ENCODE data around the gene MALRD1.

Gene MALRD1

GRCh38 chr10:19048489-19048888 lies at the start of gene MALRD1:
TSS of gene MALRD1 (plus strand) at chr10:19048801. CDS start at chr10:19048939, 138 bp downstream.
- Histone ChIP-seq H3K36me3 (ENCODE audit: control insufficient read depth, insufficient read depth, low read length) (no peaks in the 10 kb centered on the region), H3K4me3 (ENCODE audit: low read length) (no peak within 1 kb of the TSS), H3K4me1 (ENCODE audit: control insufficient read depth, insufficient read depth, low read length) (no peaks in the 10 kb centered on the region), H3K9me3 (ENCODE audit: control insufficient read depth, insufficient read depth, low read length) (no peaks in the 10 kb centered on the region), H3K27me3 (ENCODE audit: control insufficient read depth, insufficient read depth, low read length) (no peaks in the 10 kb centered on the region), H3K27ac (ENCODE audit: low read length) (no peak within 1 kb of the TSS)
- no CpG with 5 or more reads among the region's 1 CpG for WGBS (ENCODE audit: insufficient coverage, insufficient read length)
- no peak for DNase-seq (ENCODE audit: low read depth, low spot score)

DNA sequence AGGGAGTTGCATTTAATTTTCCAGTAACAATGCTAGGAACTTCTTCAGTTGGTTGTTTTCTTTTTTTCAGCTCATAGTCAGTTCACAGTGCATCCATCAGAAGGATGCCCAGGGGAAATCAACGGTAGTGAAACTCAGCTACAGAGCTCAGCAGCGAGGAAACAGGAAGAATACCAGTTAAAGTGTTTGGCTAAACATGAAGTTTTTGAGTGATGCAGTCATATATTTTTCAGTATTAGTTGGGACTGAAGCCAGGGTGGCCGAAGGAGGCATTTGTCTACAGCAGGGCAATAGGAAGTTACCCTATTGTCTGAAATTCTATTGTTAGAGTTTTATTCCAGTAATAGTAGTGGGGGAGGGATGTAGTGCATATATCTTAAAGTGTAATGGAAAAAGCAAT lies 45.3 kb upstream of the MALRD1 start:
- DNase-seq (ENCODE audit: low read depth, low spot score) = no peak
- H3K9me3 ChIP-seq (ENCODE audit: control insufficient read depth, insufficient read depth, low read length) = no peaks in the 10 kb centered on the region
- WGBS (ENCODE audit: insufficient coverage, insufficient read length) = no CpG with 5 or more reads among the region's 3 CpGs
- no peak overlapping the region for H3K4me3 ChIP-seq (ENCODE audit: low read length)
- H3K27me3 ChIP-seq (ENCODE audit: control insufficient read depth, insufficient read depth, low read length) = no peaks in the 10 kb centered on the region
- no peaks in the 10 kb centered on the region for H3K36me3 ChIP-seq (ENCODE audit: control insufficient read depth, insufficient read depth, low read length)
- H3K4me1 ChIP-seq (ENCODE audit: control insufficient read depth, insufficient read depth, low read length) = no peaks in the 10 kb centered on the region
- H3K27ac ChIP-seq (ENCODE audit: low read length) = no peak overlapping the region

- H3K36me3 ChIP-seq (ENCODE audit: control insufficient read depth, insufficient read depth, low read length) = no peaks in the 10 kb centered on the region
- no peaks in the 10 kb centered on the region for H3K9me3 ChIP-seq (ENCODE audit: control insufficient read depth, insufficient read depth, low read length)
- no peak overlapping the region for H3K27ac ChIP-seq (ENCODE audit: low read length)
- whole genome bisulfite sequencing (ENCODE audit: insufficient coverage, insufficient read length) = no CpG with 5 or more reads among the region's 2 CpGs
- H3K4me1 ChIP-seq (ENCODE audit: control insufficient read depth, insufficient read depth, low read length) = no peaks in the 10 kb centered on the region
- H3K27me3 ChIP-seq (ENCODE audit: control insufficient read depth, insufficient read depth, low read length) = no peaks in the 10 kb centered on the region
- no peak for DNase-seq (ENCODE audit: low read depth, low spot score)
- no peak overlapping the region for H3K4me3 ChIP-seq (ENCODE audit: low read length)
Observed at GRCh38 chr10:19012111-19012510, 36.5 kb upstream of the MALRD1 start.

GRCh38 chr10:19014034-19014433 lies 34.6 kb upstream of the MALRD1 start:
- no peaks in the 10 kb centered on the region for H3K27me3 ChIP-seq (ENCODE audit: control insufficient read depth, insufficient read depth, low read length)
- no peak overlapping the region for H3K27ac ChIP-seq (ENCODE audit: low read length)
- no peak for DNase-seq (ENCODE audit: low read depth, low spot score)
- H3K9me3 ChIP-seq (ENCODE audit: control insufficient read depth, insufficient read depth, low read length) = no peaks in the 10 kb centered on the region
- H3K4me1 ChIP-seq (ENCODE audit: control insufficient read depth, insufficient read depth, low read length) = no peaks in the 10 kb centered on the region
- no peaks in the 10 kb centered on the region for H3K36me3 ChIP-seq (ENCODE audit: control insufficient read depth, insufficient read depth, low read length)
- no peak overlapping the region for H3K4me3 ChIP-seq (ENCODE audit: low read length)

DNA sequence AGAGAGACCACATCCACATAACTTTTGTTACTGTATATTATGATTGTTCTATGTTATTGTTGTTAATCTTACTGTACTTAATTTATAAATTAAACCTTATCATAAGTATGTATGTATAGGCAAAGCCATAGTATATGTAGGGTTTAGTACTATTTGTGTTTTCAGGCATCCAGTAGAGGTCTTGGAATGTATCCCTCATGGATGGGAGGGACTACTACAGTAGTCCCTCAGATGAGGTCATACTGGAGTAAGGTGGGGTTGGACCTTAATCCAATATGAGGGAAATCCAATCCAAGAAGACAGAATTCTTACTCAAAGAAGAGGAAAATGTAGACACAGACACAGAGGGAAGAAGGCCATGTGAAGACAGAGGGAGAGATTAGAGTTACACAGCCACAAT lies 34.1 kb upstream of the MALRD1 start:
- no peaks in the 10 kb centered on the region for H3K4me1 ChIP-seq (ENCODE audit: control insufficient read depth, insufficient read depth, low read length)
- no peaks in the 10 kb centered on the region for H3K27me3 ChIP-seq (ENCODE audit: control insufficient read depth, insufficient read depth, low read length)
- H3K4me3 ChIP-seq (ENCODE audit: low read length) = no peak overlapping the region
- no peak overlapping the region for H3K27ac ChIP-seq (ENCODE audit: low read length)
- no peak for DNase-seq (ENCODE audit: low read depth, low spot score)
- no peaks in the 10 kb centered on the region for H3K9me3 ChIP-seq (ENCODE audit: control insufficient read depth, insufficient read depth, low read length)
- H3K36me3 ChIP-seq (ENCODE audit: control insufficient read depth, insufficient read depth, low read length) = no peaks in the 10 kb centered on the region

DNA sequence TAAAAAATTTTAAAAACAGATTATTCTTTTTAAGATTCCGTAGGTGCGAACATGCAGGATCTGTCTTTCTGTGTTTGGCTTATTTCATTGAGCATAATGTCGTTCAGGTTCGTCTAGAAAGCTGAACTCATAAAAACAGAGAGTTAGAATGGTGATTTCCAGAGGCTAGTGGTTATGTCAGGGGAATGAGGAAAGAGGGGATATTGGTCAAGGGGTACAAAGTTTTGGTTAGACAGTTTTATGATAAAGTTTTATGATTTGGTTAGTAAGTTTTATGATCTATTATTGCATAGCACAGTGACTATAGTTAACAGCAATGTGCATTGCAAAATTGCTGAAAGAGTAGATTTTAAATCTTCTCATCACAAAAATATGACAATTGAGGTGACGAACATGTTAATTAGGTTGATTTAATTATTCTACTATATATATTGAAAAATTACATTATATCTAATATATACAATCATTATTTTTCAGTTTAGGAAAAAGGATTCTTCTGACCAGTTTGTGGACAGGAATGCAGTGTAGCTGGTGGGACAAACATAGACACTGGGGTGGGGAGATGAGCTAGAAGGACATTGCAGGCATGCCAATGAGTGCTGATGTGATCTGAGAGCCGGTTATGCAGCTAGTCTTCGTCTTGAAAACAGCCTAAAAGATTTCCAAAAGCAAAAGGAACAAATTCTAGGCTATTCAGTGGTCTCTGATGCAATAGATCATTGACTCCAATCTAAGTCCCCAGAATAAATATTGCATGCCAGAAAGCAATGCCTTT lies 31.3 kb upstream of the MALRD1 start:
- no peak overlapping the region for H3K27ac ChIP-seq (ENCODE audit: low read length)
- WGBS (ENCODE audit: insufficient coverage, insufficient read length) = no CpG with 5 or more reads among the region's 7 CpGs
- no peaks in the 10 kb centered on the region for H3K27me3 ChIP-seq (ENCODE audit: control insufficient read depth, insufficient read depth, low read length)
- H3K36me3 ChIP-seq (ENCODE audit: control insufficient read depth, insufficient read depth, low read length) = no peaks in the 10 kb centered on the region
- H3K4me1 ChIP-seq (ENCODE audit: control insufficient read depth, insufficient read depth, low read length) = no peaks in the 10 kb centered on the region
- H3K4me3 ChIP-seq (ENCODE audit: low read length) = no peak overlapping the region
- H3K9me3 ChIP-seq (ENCODE audit: control insufficient read depth, insufficient read depth, low read length) = no peaks in the 10 kb centered on the region
- no peak for DNase-seq (ENCODE audit: low read depth, low spot score)

DNA sequence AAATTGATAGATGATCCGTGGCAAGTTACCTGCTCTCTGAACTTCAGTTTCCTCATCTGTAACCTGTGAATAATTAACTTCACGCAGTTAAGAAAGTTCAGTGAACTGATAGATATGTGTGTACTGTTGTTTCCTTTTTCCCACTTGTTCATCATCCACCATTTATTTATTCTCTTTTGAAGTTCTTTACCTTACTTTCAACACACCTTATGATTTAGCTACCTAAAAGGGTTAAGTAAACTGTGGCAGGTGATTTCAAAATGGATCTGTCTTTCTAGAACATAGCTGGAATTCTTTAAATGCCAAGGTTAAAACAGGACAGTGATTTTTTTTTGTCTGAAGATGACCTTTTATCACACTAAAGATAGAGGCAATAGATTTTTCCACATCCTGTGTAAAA lies 27.4 kb upstream of the MALRD1 start:
- no CpG with 5 or more reads among the region's 2 CpGs for WGBS (ENCODE audit: insufficient coverage, insufficient read length)
- Histone ChIP-seq H3K9me3 (ENCODE audit: control insufficient read depth, insufficient read depth, low read length) (no peaks in the 10 kb centered on the region), H3K27me3 (ENCODE audit: control insufficient read depth, insufficient read depth, low read length) (no peaks in the 10 kb centered on the region), H3K36me3 (ENCODE audit: control insufficient read depth, insufficient read depth, low read length) (no peaks in the 10 kb centered on the region), H3K27ac (ENCODE audit: low read length) (no peak overlapping the region), H3K4me1 (ENCODE audit: control insufficient read depth, insufficient read depth, low read length) (no peaks in the 10 kb centered on the region; the same call in 1 of the 2 replicates), H3K4me3 (ENCODE audit: low read length) (no peak overlapping the region)
- no peak for DNase-seq (ENCODE audit: low read depth, low spot score)

DNA sequence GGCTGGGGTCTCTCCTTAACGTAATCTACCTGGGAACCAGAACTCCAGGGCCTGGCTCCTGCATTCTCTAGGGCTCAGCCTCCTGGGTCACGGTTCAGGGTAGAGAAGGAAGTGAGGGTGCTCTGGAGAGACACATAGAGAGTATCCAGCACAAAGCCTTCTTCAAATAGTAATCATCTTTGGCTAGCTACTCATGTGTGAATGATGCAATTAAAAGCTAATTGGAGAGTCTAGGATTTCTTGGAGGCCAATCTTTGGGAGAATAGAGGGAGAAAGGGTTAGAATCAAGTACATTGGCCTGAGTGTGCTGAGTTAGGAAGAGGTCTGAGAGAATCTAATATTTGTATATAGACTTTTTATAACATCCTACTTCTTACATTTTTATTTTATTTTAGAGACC lies 24.0 kb upstream of the MALRD1 start:
- H3K4me3 ChIP-seq (ENCODE audit: low read length) = no peak overlapping the region
- no peaks in the 10 kb centered on the region for H3K9me3 ChIP-seq (ENCODE audit: control insufficient read depth, insufficient read depth, low read length)
- H3K27me3 ChIP-seq (ENCODE audit: control insufficient read depth, insufficient read depth, low read length) = no peaks in the 10 kb centered on the region
- DNase-seq (ENCODE audit: low read depth, low spot score) = no peak
- H3K4me1 ChIP-seq (ENCODE audit: control insufficient read depth, insufficient read depth, low read length) = no peaks in the 10 kb centered on the region; the same call in 1 of the 2 replicates
- H3K27ac ChIP-seq (ENCODE audit: low read length) = no peak overlapping the region
- no CpG with 5 or more reads among the region's 2 CpGs for WGBS (ENCODE audit: insufficient coverage, insufficient read length)
- H3K36me3 ChIP-seq (ENCODE audit: control insufficient read depth, insufficient read depth, low read length) = no peaks in the 10 kb centered on the region

- H3K9me3 ChIP-seq (ENCODE audit: control insufficient read depth, insufficient read depth, low read length) = no peaks in the 10 kb centered on the region
- H3K27me3 ChIP-seq (ENCODE audit: control insufficient read depth, insufficient read depth, low read length) = no peaks in the 10 kb centered on the region
- H3K4me3 ChIP-seq (ENCODE audit: low read length) = no peak overlapping the region
- no peak overlapping the region for H3K27ac ChIP-seq (ENCODE audit: low read length)
- no peaks in the 10 kb centered on the region for H3K36me3 ChIP-seq (ENCODE audit: control insufficient read depth, insufficient read depth, low read length)
- no peaks in the 10 kb centered on the region for H3K4me1 ChIP-seq (ENCODE audit: control insufficient read depth, insufficient read depth, low read length)
- no peak for DNase-seq (ENCODE audit: low read depth, low spot score)
- no CpG with 5 or more reads among the region's 2 CpGs for WGBS (ENCODE audit: insufficient coverage, insufficient read length)
Observed at GRCh38 chr10:19031763-19032162, 16.8 kb upstream of the MALRD1 start.

DNA sequence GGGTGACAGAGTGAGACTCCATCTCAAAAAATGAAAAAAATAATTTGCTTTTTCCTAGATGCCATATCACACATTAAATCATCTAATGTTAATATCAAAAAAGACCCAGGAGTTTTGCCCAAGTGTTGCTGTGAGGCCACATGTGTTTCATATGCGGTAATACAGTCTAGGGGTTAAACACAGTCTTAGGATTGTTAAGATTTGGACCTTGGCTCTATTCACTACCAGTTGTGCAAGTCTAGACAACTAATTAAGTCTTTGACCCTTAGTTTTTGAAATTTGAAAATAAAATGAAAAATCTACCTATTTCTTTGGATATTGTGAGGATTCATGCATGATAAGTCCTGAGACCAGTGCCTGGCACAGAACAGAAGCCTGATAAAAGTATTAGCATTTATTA lies 14.9 kb upstream of the MALRD1 start:
- no peak overlapping the region for H3K27ac ChIP-seq (ENCODE audit: low read length)
- H3K36me3 ChIP-seq (ENCODE audit: control insufficient read depth, insufficient read depth, low read length) = no peaks in the 10 kb centered on the region
- WGBS (ENCODE audit: insufficient coverage, insufficient read length) = no CpG with 5 or more reads among the region's 1 CpG
- no peak overlapping the region for H3K4me3 ChIP-seq (ENCODE audit: low read length)
- no peaks in the 10 kb centered on the region for H3K27me3 ChIP-seq (ENCODE audit: control insufficient read depth, insufficient read depth, low read length)
- no peaks in the 10 kb centered on the region for H3K9me3 ChIP-seq (ENCODE audit: control insufficient read depth, insufficient read depth, low read length)
- no peak for DNase-seq (ENCODE audit: low read depth, low spot score)
- H3K4me1 ChIP-seq (ENCODE audit: control insufficient read depth, insufficient read depth, low read length) = no peaks in the 10 kb centered on the region

DNA sequence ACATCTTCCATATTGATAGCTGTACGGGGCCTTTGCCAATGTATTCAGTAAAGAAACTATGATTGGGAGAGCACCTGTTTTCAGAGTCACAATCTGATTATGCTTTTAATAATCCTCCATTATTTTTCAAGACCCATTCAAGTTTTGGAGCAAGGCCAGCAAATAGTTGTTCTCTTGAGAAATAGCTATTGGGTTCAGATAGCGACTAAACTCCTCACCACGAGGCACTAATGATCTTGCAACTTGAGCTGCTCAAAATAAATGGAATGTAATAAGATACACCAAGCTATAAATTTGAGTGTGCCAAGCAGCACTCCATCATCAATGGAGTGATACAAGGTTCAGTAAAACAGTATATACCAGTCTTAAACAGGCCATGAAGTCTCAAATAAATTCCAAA lies 7.4 kb upstream of the MALRD1 start:
- no peaks in the 10 kb centered on the region for H3K9me3 ChIP-seq (ENCODE audit: control insufficient read depth, insufficient read depth, low read length)
- H3K4me1 ChIP-seq (ENCODE audit: control insufficient read depth, insufficient read depth, low read length) = no peaks in the 10 kb centered on the region
- WGBS (ENCODE audit: insufficient coverage, insufficient read length) = no CpG with 5 or more reads among the region's 3 CpGs
- no peak overlapping the region for H3K27ac ChIP-seq (ENCODE audit: low read length)
- DNase-seq (ENCODE audit: low read depth, low spot score) = no peak
- H3K4me3 ChIP-seq (ENCODE audit: low read length) = no peak overlapping the region
- H3K36me3 ChIP-seq (ENCODE audit: control insufficient read depth, insufficient read depth, low read length) = no peaks in the 10 kb centered on the region
- H3K27me3 ChIP-seq (ENCODE audit: control insufficient read depth, insufficient read depth, low read length) = no peaks in the 10 kb centered on the region

All from iPS DF 6.9 (cell line).